NCI-H82 treated with DMSO at 0.1 percent for 48 hours (cell line): ENCODE measurements around the gene BEX2.
A peak's percentile ranks its signal among the peaks of the same experiment; 100 is the strongest.
"Not testable (repeated sequence)": the region's sequence is repeated elsewhere in the genome, so short reads cannot be mapped to it uniquely, and the experiment has no call there.

Experiments used
- DNase-seq: peaks from one replicate; lab custom pipeline; 2025; ENCODE audit not compliant: unreplicated experiment; lab: John Stamatoyannopoulos, UW

BEX2 gene

DNA sequence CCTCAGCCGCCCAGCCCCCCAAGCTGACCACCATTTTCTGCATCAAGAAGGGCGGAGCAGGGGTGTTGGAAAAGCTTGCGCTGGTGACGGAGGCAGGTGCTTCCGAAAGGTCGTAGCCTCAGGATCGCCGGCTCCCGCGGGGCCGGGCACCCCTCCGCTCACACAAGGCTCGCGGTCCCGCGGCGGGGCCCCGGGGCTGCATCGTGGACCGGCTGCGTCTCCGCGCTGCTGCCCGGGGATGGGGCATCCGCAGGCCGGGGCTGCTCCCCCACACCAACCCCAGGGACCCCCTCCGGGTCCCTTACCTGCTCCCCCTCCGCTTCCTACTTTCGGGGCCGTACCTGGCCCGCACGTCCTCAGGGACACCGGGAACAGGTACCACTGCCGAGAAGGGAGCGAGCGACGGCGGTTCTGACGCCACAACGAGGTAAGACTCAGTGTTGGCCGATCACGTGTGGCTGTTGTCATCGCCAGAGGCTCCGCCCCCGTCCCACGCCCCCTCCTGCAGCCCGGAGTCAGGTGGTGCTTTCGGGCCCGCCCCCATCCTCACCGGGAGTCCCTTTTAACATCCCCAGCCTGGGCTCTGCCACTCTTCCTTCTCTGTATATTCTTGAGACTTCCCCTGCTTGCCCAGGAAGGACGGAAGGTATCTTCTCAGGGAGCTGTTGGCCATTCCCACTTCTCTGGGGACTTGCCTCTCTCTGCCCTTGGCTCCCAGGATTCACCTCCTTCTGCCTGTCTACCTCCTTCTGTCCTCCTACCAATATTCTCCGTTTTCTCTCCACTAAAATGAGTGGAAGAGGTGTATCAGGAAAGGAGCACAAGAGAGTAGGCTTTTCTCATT lies at the start of gene BEX2:
Gene BEX2 (minus strand): TSS at position 436 of the 844 bp plus-strand sequence. CDS start 1,014 bp downstream, outside the sequence.
- peak; percentile 54 for DNase-seq

- DNase-seq: no peak
Measured at GRCh38 chrX:103360092-103360491, 49.3 kb upstream of the BEX2 start.

DNA sequence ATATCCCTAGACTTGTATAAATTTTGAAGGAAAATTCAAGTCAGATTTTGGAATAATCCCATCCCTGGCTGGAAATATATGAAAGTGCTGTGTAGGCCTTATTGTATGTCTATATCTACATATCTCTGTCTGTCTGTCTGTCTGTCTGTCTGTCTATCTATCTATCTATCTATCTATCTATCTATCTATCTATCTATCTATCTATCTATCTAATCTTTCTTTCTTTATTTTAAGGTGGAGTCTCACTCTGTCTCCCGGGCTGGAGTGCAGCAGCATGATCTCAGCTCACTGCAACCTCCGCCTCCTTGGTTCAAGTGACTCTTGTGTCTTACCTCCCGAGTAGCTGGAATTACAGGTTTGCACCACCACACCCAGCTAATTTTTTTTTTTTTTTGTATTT lies 48.8 kb upstream of the BEX2 start:
- DNase-seq: not testable (repeated sequence)

- no peak for DNase-seq
Measured at GRCh38 chrX:103357871-103358270, 47.1 kb upstream of the BEX2 start.

- DNase-seq: no peak
Measured at GRCh38 chrX:103356858-103357257, 46.1 kb upstream of the BEX2 start.

DNA sequence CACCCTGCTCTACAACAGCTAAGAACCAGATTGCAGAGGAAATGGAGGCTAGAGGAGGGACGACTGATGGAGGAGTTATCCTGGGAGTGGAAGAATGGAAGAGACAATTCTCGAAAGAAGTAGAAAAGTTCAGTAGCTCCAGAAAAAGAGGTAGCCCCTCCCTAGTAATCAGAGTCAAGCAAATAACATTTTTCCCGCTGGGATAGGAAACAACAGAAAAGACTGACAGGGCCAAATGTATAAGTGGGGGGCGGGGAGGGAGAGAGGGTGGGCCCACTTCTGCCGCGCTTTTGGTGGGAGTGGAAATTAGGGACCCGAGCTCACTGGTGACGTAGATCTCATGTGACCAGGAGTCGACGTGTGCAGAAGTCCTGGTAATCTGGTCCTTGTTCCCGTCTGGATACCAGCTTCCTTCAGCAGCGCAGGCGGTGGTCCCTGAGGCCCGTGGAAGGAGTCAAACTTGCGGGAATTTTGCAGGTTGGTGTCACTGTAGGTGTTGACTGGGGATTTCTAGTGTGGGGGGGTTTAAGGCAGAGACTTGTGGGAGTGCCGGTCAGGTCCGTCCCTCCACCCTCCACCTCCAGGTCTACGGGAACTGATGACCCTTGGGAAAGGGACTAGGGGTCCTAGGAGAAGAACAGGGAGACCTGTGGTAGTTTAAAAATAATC lies 45.5 kb upstream of the BEX2 start, which contains the start of gene TCEAL9:
Gene TCEAL9 (plus strand): TSS at position 377 of the 669 bp plus-strand sequence. CDS start 1,179 bp downstream, outside the sequence.
- peak; percentile 60 for DNase-seq

DNA sequence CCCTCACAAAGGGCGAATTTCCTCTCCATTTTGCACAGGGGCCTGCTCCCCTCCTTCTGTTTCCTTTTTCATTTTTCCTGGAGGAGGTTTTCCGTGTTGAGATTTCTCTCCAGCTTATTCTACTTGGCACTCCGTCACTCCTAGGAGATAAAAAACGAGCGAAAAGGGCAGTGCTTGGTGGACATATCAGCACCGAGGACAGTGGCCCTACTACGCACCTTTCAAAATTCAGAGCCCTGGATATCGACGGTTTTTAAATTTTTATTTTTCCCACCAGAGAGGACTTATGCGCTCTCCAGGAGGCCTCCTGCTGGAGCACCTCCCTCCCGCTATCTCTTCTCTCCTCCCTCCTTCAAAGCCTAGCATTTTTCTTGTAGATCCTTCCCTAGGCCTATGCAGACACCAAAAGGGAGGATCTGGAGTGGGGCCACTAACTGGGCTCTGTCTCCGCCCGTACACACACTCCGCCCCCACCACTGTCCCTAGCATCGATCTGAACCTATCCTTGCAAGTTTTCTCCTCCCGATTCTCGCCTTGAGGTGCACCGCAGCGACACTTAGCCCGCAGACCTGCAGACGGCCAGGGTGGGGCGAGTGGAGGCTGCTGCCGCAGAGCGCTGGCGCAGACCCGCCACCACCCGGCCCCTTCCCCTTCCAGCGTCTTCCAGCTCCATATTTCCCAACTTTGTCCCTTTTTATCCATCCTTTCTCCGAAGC lies 37.0 kb upstream of the BEX2 start:
- no peak for DNase-seq

DNA sequence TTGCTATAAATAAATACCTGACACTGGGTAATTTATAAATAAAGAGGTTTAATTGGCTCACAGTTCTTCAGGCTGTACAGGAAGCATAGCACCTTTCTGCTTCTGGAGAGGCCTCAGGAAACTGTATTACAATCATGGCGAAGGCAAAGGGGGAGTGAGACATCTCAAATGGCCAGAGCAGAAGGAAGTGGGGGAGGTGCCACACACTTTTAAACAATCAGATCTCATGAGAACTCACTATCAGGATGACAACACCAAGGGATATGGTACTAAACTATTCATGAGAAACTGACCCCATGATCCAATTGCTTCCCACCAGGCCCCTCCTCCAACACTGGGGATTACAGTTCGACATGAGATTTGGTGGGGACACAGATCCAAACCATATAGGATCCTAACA lies 33.8 kb upstream of the BEX2 start:
- no peak for DNase-seq

- DNase-seq: no peak
Measured at GRCh38 chrX:103343105-103343504, 32.3 kb upstream of the BEX2 start.

GRCh38 chrX:103338663-103339062 lies 27.9 kb upstream of the BEX2 start:
- no peak for DNase-seq

DNA sequence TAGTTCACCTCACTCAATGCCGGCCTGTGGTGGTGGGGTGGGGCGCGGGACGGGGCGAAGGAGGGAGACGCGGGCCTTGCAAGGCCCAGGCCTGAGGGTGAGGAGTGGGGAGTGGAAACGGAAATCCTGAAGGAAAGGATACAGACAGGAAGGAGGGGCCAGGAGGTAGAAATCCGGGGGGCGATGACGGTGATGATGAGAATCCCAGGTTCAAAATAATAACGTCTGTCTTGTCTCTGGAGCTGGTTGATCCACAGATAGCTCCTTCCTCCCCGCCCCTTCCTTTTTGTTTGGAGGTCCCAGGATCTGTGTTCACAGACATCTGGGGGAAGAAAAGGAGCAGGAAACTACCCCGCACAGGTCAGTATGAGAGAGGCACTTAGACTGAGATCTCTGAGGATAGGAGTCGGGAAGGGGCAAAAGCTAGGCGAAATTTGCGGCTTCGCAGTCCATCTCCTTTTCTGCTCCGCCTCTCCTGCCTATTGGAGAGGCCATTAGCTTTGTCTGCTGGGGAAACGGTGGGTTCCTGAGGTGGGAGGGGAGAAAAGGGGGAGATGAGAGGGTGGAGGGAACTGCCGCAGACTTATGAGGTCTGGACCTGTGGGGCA lies 20.0 kb upstream of the BEX2 start:
- DNase-seq: no peak

DNA sequence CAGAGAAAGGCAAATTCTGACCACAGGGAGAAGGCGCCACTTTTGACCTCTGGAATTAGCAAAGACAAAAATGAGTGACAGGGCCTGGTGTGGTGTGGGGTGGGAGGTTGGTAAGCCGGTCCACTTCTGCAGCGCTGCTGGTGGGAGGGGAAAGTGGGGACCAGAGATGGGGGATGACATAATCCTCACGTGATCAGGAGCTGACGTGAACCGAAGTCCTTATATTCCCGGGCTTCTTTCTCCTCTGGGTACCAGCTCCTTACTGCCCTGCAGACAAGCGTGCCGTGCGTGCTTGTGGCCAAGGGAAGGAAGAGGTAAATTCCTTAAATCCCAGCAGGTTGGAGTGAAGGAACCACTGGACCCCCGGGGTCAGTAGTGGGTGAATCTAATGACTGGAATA lies 19.2 kb upstream of the BEX2 start, which contains the start of gene TCEAL7:
Gene TCEAL7 (plus strand): TSS at position 249 of the 400 bp plus-strand sequence. CDS start 1,165 bp downstream, outside the sequence.
- DNase-seq: no peak

- DNase-seq: no peak
Measured at GRCh38 chrX:103311399-103311780, 600 bp upstream of the BEX2 start.

DNA sequence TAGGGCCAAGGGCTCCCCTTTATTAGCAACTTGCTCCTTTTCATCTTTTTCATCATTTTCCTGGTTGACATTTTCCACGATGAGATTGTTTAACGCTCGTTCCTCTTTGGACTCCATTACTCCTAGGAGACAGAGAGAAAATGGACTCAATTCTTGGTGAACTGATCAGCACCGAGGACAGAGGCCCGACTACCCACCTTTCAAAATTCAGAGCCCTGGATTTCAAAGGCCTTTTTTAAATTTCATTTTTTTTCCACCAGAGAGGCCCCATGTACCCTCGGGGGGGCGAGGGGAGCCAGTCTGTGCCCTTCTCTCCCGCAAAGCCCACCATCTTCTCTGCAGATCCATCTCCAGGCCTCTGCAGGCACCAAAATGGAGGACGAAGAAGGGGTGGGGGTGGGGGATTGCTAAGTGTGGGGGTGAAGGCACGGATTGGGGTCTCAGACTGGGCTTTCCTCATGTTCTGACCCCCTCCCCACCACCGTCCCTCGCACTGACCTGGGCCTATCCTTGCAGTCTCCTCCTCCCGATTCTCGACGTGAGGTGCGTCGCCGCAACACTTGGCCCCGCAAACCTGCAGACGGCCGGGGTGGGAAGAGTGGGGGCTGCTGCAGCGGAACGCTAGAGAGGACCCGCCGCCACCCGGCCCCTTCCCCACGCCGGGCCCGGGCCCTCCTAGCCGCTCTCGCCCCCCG lies 783 bp downstream of the BEX2 start:
- DNase-seq: no peak

DNA sequence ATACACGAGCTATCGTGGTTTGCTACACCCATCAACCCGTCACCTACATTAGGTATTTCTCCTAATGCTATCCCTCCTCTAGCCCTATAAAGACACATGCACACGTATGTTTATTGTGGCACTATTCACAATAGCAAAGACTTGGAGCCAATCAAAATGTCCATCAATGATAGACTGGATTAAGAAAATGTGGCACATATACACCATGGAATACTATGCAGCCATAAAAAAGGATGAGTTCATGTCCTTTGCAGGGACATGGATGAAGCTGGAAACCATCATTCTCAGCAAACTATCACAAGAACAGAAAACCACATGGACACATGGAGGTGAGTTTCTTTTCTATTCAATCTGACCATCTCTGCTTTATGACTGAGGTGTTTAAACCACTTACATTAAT lies 5.1 kb downstream of the BEX2 start:
- not testable (repeated sequence) for DNase-seq

GRCh38 chrX:103304705-103305104 lies 6.1 kb downstream of the BEX2 start:
- no peak for DNase-seq

DNA sequence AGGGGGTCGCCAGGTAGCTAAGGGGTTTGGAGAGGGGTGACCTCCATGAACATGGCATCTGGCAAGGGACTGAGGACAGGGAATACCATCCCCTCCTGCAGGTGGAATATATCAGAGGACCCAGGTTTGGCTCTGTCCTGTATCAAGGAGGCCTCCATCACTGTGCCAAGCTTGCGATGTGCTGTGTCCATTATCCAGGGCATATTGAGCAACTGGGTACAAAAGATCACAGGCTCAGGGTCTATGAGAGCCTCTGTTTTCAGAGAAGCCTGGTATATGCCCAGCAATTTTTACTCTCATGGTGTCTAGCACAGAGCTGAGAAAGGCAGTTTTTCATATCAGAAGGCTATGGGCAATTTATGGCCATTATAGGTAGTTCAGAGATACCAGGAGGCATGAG lies 17.7 kb downstream of the BEX2 start:
- no peak for DNase-seq

DNA sequence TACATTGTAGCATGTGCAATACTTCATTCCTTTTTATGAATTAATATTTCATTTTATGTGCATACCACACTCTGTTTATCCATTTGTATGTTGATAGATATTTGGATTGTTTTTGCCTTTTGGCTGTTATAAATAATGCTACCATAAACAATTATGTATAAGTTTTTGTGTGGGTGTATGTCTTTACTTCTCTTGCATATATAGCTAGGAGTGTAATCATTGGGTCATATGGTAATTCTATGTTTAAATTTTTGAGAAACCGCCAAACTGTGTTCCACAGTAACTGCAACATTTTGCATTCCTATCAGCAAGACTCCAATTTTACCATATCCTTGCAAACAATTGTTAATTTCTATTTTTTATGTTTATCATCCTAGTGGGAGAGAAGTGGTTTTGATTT lies 31.2 kb downstream of the BEX2 start:
- no peak for DNase-seq

DNA sequence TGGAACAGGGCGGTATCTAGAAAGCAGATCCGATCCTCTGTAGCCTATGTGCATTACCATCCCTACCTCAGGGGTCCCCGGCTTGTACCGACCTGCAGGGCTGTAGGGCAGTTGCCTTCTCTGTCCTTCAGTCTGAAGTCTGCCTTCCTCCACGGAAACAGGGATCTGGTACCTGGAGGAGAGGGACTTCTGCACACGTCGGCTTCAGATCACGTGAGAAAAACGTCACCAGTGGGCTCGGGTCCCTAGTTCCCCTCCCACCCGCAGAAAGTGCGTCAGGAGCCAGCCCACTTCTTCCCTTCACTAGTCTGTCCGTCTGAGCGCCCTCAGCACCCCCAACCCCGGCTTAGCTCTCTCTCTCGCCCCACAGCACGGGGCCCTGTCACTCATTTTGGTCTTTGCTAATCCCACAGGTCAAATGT lies 34.2 kb downstream of the BEX2 start, which contains the start of gene TCEAL5:
Gene TCEAL5 (minus strand): TSS at position 170 of the 422 bp plus-strand sequence. CDS start 2,187 bp downstream, outside the sequence.
- no peak for DNase-seq

GRCh38 chrX:103275947-103276567 lies 34.7 kb downstream of the BEX2 start:
- DNase-seq: no peak
